Measurements from ENCODE around the gene HNF1A. TPM values are rescaled to one million over a fixed set of nuclear protein-coding genes. Genes with fewer than 3 reads are reported as not detected.

HNF1A gene
- total and polyA plus RNA-seq, 2 donors (not counting 1 experiment from before 2014, with no cell fraction given) = not detected

- no peaks in the 10 kb centered on the region for H3K79me2 ChIP-seq (ENCODE audit: control insufficient read depth, insufficient read depth, low read length)
Measured at GRCh38 chr12:120940006-120940405, 38.3 kb upstream of the HNF1A start.

GRCh38 chr12:120940799-120941198 is 37.5 kb upstream of the HNF1A start:
- H3K9ac ChIP-seq (ENCODE audit: low read length) = no peak overlapping the region
- peaks cover 0 to 6% (median 2%) of the 10 kb centered on the region in 4 experiments for H3K27me3 ChIP-seq (replicated peaks in 1 of 4; ENCODE audit: control extremely low read depth in 1 of 4, control insufficient read depth in 3 of 4, insufficient read depth in 4 of 4, low read length in 3 of 4)
- no peaks in the 10 kb centered on the region for H3K4me1 ChIP-seq (ENCODE audit: control insufficient read depth in 2 of 2, insufficient read depth in 2 of 2, low read length in 2 of 2)
- H3K27ac ChIP-seq (ENCODE audit: low read length in 2 of 2) = no peak overlapping the region
- no peak for DNase-seq
- Mint-ChIP-seq H3K27me3 (peaks cover 16% of the 10 kb centered on the region), H3K4me3 (no peak overlapping the region), H3K9me3 (ENCODE audit: insufficient read depth) (no peaks in the 10 kb centered on the region), H3K27ac (no peak overlapping the region), H3K4me1 (no peaks in the 10 kb centered on the region)
- H3K36me3 ChIP-seq (replicated peaks in 1 of 2; ENCODE audit: control extremely low read depth in 1 of 2, control insufficient read depth in 1 of 2, extremely low read depth in 1 of 2, insufficient read depth in 2 of 2, low read length in 1 of 2) = no peaks in the 10 kb centered on the region
- ChIA-PET POLR2A (no interaction called here), CTCF (no interaction called here)
- no peaks in the 10 kb centered on the region for H3K79me2 ChIP-seq (ENCODE audit: control insufficient read depth, insufficient read depth, low read length)
- no peak overlapping the region for H3K4me3 ChIP-seq (ENCODE audit: control extremely low read depth in 1 of 5, extremely low read depth in 1 of 5, insufficient read depth in 1 of 5, low read depth in 2 of 5, low read length in 4 of 5)
- no peak overlapping the region for H2AFZ ChIP-seq (ENCODE audit: insufficient read depth, low read depth, low read length, poor library complexity, severe bottlenecking)
- intact Hi-C loops (cut with micrococcal nuclease) = loop anchor here (5.0 kb wide), 1 partner anchor 172 kb away; no protein-coding TSS in a partner anchor
- 90% methylated on average over 3 of the region's 5 CpGs for WGBS (ENCODE audit: insufficient coverage)
- H4K20me1 ChIP-seq (ENCODE audit: control insufficient read depth, insufficient read depth, low read length, poor library complexity, severe bottlenecking) = no peaks in the 10 kb centered on the region
- no peak for ATAC-seq (ENCODE audit: low read depth)
- TF ChIP-seq CTCF (IDR thresholded peaks at IDR 0.05) = no peak
- no peak for TF ChIP-seq EZH2 (IDR thresholded peaks at IDR 0.05; ENCODE audit: borderline replicate concordance, insufficient read depth, low read depth, low read length, poor library complexity, severe bottlenecking)
- no peaks in the 10 kb centered on the region for H3K9me3 ChIP-seq (ENCODE audit: control extremely low read depth in 1 of 3, control insufficient read depth in 2 of 3, insufficient read depth in 1 of 3, low read length in 2 of 3)
- no peak overlapping the region for H3K4me2 ChIP-seq (replicated peaks; ENCODE audit: low read depth, low read length, poor library complexity, severe bottlenecking)

More at GRCh38 chr12:120940006-120940405, 38.3 kb upstream of the HNF1A start:
- Mint-ChIP-seq H3K9me3 (ENCODE audit: insufficient read depth) (no peaks in the 10 kb centered on the region), H3K4me3 (no peak overlapping the region), H3K27me3 (peaks cover 16% of the 10 kb centered on the region), H3K4me1 (no peaks in the 10 kb centered on the region), H3K27ac (no peak overlapping the region)
- Histone ChIP-seq H3K9me3 (ENCODE audit: control extremely low read depth in 1 of 3, control insufficient read depth in 2 of 3, insufficient read depth in 1 of 3, low read length in 2 of 3) (no peaks in the 10 kb centered on the region), H3K36me3 (replicated peaks in 1 of 2; ENCODE audit: control extremely low read depth in 1 of 2, control insufficient read depth in 1 of 2, extremely low read depth in 1 of 2, insufficient read depth in 2 of 2, low read length in 1 of 2) (no peaks in the 10 kb centered on the region), H3K27ac (ENCODE audit: low read length in 2 of 2) (no peak overlapping the region), H4K20me1 (ENCODE audit: control insufficient read depth, insufficient read depth, low read length, poor library complexity, severe bottlenecking) (no peaks in the 10 kb centered on the region), H2AFZ (ENCODE audit: insufficient read depth, low read depth, low read length, poor library complexity, severe bottlenecking) (no peak overlapping the region), H3K4me3 (ENCODE audit: control extremely low read depth in 1 of 5, extremely low read depth in 1 of 5, insufficient read depth in 1 of 5, low read depth in 2 of 5, low read length in 4 of 5) (no peak overlapping the region), H3K27me3 (replicated peaks in 1 of 4; ENCODE audit: control extremely low read depth in 1 of 4, control insufficient read depth in 3 of 4, insufficient read depth in 4 of 4, low read length in 3 of 4) (peaks cover 0 to 6% (median 2%) of the 10 kb centered on the region in 4 experiments), H3K4me1 (ENCODE audit: control insufficient read depth in 2 of 2, insufficient read depth in 2 of 2, low read length in 2 of 2) (no peaks in the 10 kb centered on the region), H3K4me2 (replicated peaks; ENCODE audit: low read depth, low read length, poor library complexity, severe bottlenecking) (no peak overlapping the region), H3K9ac (ENCODE audit: low read length) (no peak overlapping the region)
- ATAC-seq (ENCODE audit: low read depth) = no peak
- CTCF ChIA-PET = no interaction called here
- intact Hi-C loops (cut with micrococcal nuclease) = loop anchor here (5.0 kb wide), 1 partner anchor 172 kb away; no protein-coding TSS in a partner anchor
- 70% methylated on average over 1 of the region's 5 CpGs for WGBS (ENCODE audit: insufficient coverage)
- POLR2A ChIA-PET = no interaction called here
- DNase-seq = no peak
- TF ChIP-seq CTCF (IDR thresholded peaks at IDR 0.05) (no peak), EZH2 (IDR thresholded peaks at IDR 0.05; ENCODE audit: borderline replicate concordance, insufficient read depth, low read depth, low read length, poor library complexity, severe bottlenecking) (no peak)
